ENCODE measurements around the gene RCOR1. TPM values are rescaled to one million over a fixed set of nuclear protein-coding genes. Genes with fewer than 3 reads are reported as not detected.

RCOR1 gene
- polyA plus RNA-seq, 2 of the 4 experiments (the other 2 are of a cell fraction), result 17.7 to 24.7 TPM

DNA sequence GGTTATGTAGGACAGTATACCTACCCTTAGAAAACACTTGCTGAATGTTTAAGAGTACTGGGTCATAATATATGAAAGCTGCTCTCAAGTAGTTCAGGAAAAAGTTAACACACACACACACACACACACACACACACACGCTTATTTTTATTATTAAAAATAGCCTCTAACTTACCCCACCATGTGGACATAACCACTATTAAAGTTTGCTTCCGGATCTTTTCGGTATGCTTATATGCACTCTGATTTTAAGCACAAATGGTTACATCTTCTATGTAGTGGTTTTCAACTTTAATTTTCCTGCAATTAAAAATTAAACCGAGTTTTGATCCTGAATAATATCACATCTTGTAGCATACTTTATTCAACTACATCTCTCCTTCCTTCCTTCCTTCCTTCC is 99.9 kb downstream of the RCOR1 start:
- no peak for TF ChIP-seq ZNF302 (CRISPR knock-in tag; IDR thresholded peaks at IDR 0.05)
- no peak for TF ChIP-seq BHLHE40 (IDR thresholded peaks at IDR 0.05; ENCODE audit: low read depth, low read length)
- no peak for TF ChIP-seq HOXB13 (CRISPR knock-in tag; IDR thresholded peaks at IDR 0.05; ENCODE audit: low read depth)
- TF ChIP-seq, protein P1, sequence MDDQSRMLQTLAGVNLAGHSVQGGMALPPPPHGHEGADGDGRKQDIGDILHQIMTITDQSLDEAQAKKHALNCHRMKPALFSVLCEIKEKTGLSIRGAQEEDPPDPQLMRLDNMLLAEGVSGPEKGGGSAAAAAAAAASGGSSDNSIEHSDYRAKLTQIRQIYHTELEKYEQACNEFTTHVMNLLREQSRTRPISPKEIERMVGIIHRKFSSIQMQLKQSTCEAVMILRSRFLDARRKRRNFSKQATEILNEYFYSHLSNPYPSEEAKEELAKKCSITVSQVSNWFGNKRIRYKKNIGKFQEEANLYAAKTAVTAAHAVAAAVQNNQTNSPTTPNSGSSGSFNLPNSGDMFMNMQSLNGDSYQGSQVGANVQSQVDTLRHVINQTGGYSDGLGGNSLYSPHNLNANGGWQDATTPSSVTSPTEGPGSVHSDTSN (IDR thresholded peaks at IDR 0.05), result no peak
- no peak for TF ChIP-seq CHD2 (IDR thresholded peaks at IDR 0.05; ENCODE audit: low read length, partially characterized antibody)
- TF ChIP-seq HES2 (IDR thresholded peaks at IDR 0.05), result no peak
- no peak for TF ChIP-seq CEBPB (IDR thresholded peaks at IDR 0.05)
- TF ChIP-seq CBX8 (IDR thresholded peaks at IDR 0.05), result no peak
- TF ChIP-seq POLR2AphosphoS2 (conservative IDR thresholded peaks at IDR 0.05; ENCODE audit: low read length), result no peak
- TF ChIP-seq EHMT2 (IDR thresholded peaks at IDR 0.05; ENCODE audit: low read depth), result no peak
- no peak for TF ChIP-seq FOXS1 (CRISPR knock-in tag; IDR thresholded peaks at IDR 0.05)
- no peak for TF ChIP-seq GATA3 (IDR thresholded peaks at IDR 0.05; ENCODE audit: borderline replicate concordance)
- 87% methylated on average over 4 of the region's 4 CpGs for WGBS (ENCODE audit: missing lambda C conversion rate)
- no peak for ATAC-seq
- ChIA-PET POLR2A (no interaction called here), CTCF (interaction anchor here (0.9 to 3.0 kb wide), 5 partner anchors 9 to 167 kb away, joined by 3 to 19 read pairs (median 3); no protein-coding TSS in a partner anchor)
- no peak overlapping the region for H3K4me2 ChIP-seq
- no peaks in the 10 kb centered on the region for H3K9me3 ChIP-seq
- FAIRE-seq, result no peak
- H3K27ac ChIP-seq, result no peak overlapping the region
- H3K4me1 ChIP-seq, result peaks cover 44% of the 10 kb centered on the region
- no peak for DNase-seq (ENCODE audit: low read depth in 1 of 2, low spot score in 1 of 2)
- H3K4me3 ChIP-seq, result no peak overlapping the region

- no peaks in the 10 kb centered on the region for H3K9me3 ChIP-seq
- TF ChIP-seq RFX5 (IDR thresholded peaks at IDR 0.05), result no peak
- no peak for TF ChIP-seq PHF8 (IDR thresholded peaks at IDR 0.05; ENCODE audit: borderline replicate concordance, low read depth)
- TF ChIP-seq, protein P2, sequence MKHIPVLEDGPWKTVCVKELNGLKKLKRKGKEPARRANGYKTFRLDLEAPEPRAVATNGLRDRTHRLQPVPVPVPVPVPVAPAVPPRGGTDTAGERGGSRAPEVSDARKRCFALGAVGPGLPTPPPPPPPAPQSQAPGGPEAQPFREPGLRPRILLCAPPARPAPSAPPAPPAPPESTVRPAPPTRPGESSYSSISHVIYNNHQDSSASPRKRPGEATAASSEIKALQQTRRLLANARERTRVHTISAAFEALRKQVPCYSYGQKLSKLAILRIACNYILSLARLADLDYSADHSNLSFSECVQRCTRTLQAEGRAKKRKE (CRISPR knock-in tag; IDR thresholded peaks at IDR 0.05; ENCODE audit: low read depth), result no peak
- ATAC-seq, result peak in 1 of 2 experiments; percentile 43; a peak in 3 of 6 replicates
- DNase-seq (ENCODE audit: low read depth in 1 of 2, low spot score in 1 of 2), result no peak
- CTCF ChIA-PET, result interaction anchor here (0.6 to 3.8 kb wide), 27 partner anchors 8 to 407 kb away, joined by 3 to 34 read pairs (median 4); no protein-coding TSS in a partner anchor
- no peak for FAIRE-seq
- 74% methylated on average over 4 of the region's 4 CpGs for WGBS (ENCODE audit: missing lambda C conversion rate)
- POLR2A ChIA-PET, result no interaction called here
- H3K4me1 ChIP-seq, result peaks cover 47% of the 10 kb centered on the region
- H3K4me3 ChIP-seq, result no peak overlapping the region
- no peak overlapping the region for H3K27ac ChIP-seq
- H3K4me2 ChIP-seq, result no peak overlapping the region
These were observed 100.7 kb downstream of the RCOR1 start for GRCh38 chr14:102693006-102693755.

GRCh38 chr14:102694530-102695166 is 102.2 kb downstream of the RCOR1 start:
- ChIA-PET POLR2A (interaction anchor here (0.6 to 0.8 kb wide), 2 partner anchors 53 to 84 kb away, joined by 3 to 7 read pairs; no protein-coding TSS in a partner anchor), CTCF (interaction anchor here (0.5 to 3.8 kb wide), 67 partner anchors 9 to 852 kb away, joined by 3 to 34 read pairs (median 4); partner anchors contain the start of gene LBHD2)
- no peak overlapping the region for H3K4me2 ChIP-seq
- FAIRE-seq, result no peak
- ATAC-seq, result peak; percentile 72 to 78
- no peak for TF ChIP-seq ESRRA (IDR thresholded peaks at IDR 0.05; ENCODE audit: borderline replicate concordance, low read length)
- TF ChIP-seq, protein P3, sequence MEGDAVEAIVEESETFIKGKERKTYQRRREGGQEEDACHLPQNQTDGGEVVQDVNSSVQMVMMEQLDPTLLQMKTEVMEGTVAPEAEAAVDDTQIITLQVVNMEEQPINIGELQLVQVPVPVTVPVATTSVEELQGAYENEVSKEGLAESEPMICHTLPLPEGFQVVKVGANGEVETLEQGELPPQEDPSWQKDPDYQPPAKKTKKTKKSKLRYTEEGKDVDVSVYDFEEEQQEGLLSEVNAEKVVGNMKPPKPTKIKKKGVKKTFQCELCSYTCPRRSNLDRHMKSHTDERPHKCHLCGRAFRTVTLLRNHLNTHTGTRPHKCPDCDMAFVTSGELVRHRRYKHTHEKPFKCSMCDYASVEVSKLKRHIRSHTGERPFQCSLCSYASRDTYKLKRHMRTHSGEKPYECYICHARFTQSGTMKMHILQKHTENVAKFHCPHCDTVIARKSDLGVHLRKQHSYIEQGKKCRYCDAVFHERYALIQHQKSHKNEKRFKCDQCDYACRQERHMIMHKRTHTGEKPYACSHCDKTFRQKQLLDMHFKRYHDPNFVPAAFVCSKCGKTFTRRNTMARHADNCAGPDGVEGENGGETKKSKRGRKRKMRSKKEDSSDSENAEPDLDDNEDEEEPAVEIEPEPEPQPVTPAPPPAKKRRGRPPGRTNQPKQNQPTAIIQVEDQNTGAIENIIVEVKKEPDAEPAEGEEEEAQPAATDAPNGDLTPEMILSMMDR (IDR thresholded peaks at IDR 0.05), result peak; percentile 79
- TF ChIP-seq BHLHE40 (IDR thresholded peaks at IDR 0.05; ENCODE audit: low read depth, low read length), result no peak
- no peak for TF ChIP-seq KDM1A (IDR thresholded peaks at IDR 0.05; ENCODE audit: low read depth)
- TF ChIP-seq JUN (IDR thresholded peaks at IDR 0.05), result no peak
- TF ChIP-seq RAD21 (conservative IDR thresholded peaks at IDR 0.05 in 1 of 2, IDR thresholded peaks at IDR 0.05 in 1 of 2), result peak; percentile 75 to 79
- no peak for TF ChIP-seq EP300 (IDR thresholded peaks at IDR 0.05)
- TF ChIP-seq SMC3 (IDR thresholded peaks at IDR 0.05), result peak; percentile 71
- no peak for TF ChIP-seq HOXA7 (CRISPR knock-in tag; IDR thresholded peaks at IDR 0.05)
- H3K4me1 ChIP-seq, result peaks cover 51% of the 10 kb centered on the region
- no peaks in the 10 kb centered on the region for H3K9me3 ChIP-seq
- no peak overlapping the region for H3K4me3 ChIP-seq
- WGBS (ENCODE audit: missing lambda C conversion rate), result 1% methylated on average over 7 of the region's 7 CpGs
- DNase-seq (ENCODE audit: low read depth in 1 of 2, low spot score in 1 of 2), result peak; percentile 73 to 82
- H3K27ac ChIP-seq, result no peak overlapping the region; a peak in 1 of 6 replicates

Measured in A549 (cell line).